HepG2 (cell line): ENCODE results near the gene SERPIND1. TPM values are rescaled to one million over a fixed set of nuclear protein-coding genes. Genes with fewer than 3 reads are reported as not detected.

Experiments used
- FLYWCH1 ChIP-seq: sonication (generic); formaldehyde crosslinking; IDR thresholded peaks from 2 replicates; pipeline ENCODE4 v1.8.1; 2023; ENCODE audit warnings: mild to moderate bottlenecking, missing genetic modification reagents
- HES4 ChIP-seq: sonication (generic); formaldehyde crosslinking; IDR thresholded peaks from 2 replicates; pipeline ENCODE4 v1.9.0; 2021; ENCODE audit warnings: mild to moderate bottlenecking, missing genetic modification reagents, borderline replicate concordance
- IKZF1 ChIP-seq: fragments of 450-650 bp; IDR thresholded peaks from 2 replicates; pipeline ENCODE4 v1.7.1; 2016
- IKZF5 ChIP-seq: IDR thresholded peaks from 2 replicates; pipeline ENCODE4 v1.6.1; 2018; ENCODE audit warnings: missing genetic modification reagents, mild to moderate bottlenecking, missing compliant biosample characterization
- MIXL1 ChIP-seq: IDR thresholded peaks from 2 replicates; pipeline ENCODE4 v1.6.1; 2016
- MTA3 ChIP-seq: sonication (generic); formaldehyde crosslinking; IDR thresholded peaks from 2 replicates; pipeline ENCODE4 v1.4.0; 2020; ENCODE audit warnings: missing genetic modification reagents
- NFIC ChIP-seq: IDR thresholded peaks from 2 replicates; pipeline ENCODE4 v1.6.1; 2012; ENCODE audit warnings: mild to moderate bottlenecking, low read length, inconsistent platforms
- POLR2A ChIP-seq, 2 experiments: IDR thresholded peaks; 2 replicates each; pipeline ENCODE4 v1.6.1; 2011; ENCODE audit warnings: low read depth in 2 of 2, low read length in 2 of 2, mild to moderate bottlenecking in 1 of 2, moderate library complexity in 1 of 2; ENCODE audit not compliant: insufficient read depth in 1 of 2
- PRDM10 ChIP-seq: sonication (generic); formaldehyde crosslinking; IDR thresholded peaks from 2 replicates; pipeline ENCODE4 v1.4.0; 2020; ENCODE audit warnings: low read depth, missing genetic modification reagents
- RBFOX2 ChIP-seq: fragments of 200-400 bp; formaldehyde crosslinking; IDR thresholded peaks from 2 replicates; pipeline ENCODE4 v1.6.1; 2017; ENCODE audit warnings: low read depth, mild to moderate bottlenecking, low read length
- RORA ChIP-seq: sonication (generic); formaldehyde crosslinking; IDR thresholded peaks from 2 replicates; pipeline ENCODE4 v1.5.0; 2020; ENCODE audit warnings: mild to moderate bottlenecking, missing genetic modification reagents, moderate library complexity
- STAT6 ChIP-seq: sonication (generic); formaldehyde crosslinking; IDR thresholded peaks from 2 replicates; pipeline ENCODE4 v1.4.0; 2020; ENCODE audit warnings: missing genetic modification reagents, mild to moderate bottlenecking, borderline replicate concordance
- TBL1XR1 ChIP-seq: fragments of 150-350 bp; IDR thresholded peaks from 2 replicates; pipeline ENCODE4 v1.6.1; 2014; ENCODE audit warnings: borderline replicate concordance, low read length; ENCODE audit not compliant: partially characterized antibody
- UBTF ChIP-seq: sonication (generic); formaldehyde crosslinking; IDR thresholded peaks from 2 replicates; pipeline ENCODE4 v1.4.0; 2020; ENCODE audit warnings: mild to moderate bottlenecking, missing genetic modification reagents
- ZFP82 ChIP-seq: sonication (generic); formaldehyde crosslinking; IDR thresholded peaks from 2 replicates; pipeline ENCODE4 v1.5.1; 2020; ENCODE audit warnings: mild to moderate bottlenecking, missing genetic modification reagents, borderline replicate concordance
- ZNF225 ChIP-seq: sonication (generic); formaldehyde crosslinking; IDR thresholded peaks from 2 replicates; pipeline ENCODE4 v1.4.0; 2020; ENCODE audit warnings: mild to moderate bottlenecking, missing genetic modification reagents
- ZNF292 ChIP-seq: sonication (generic); formaldehyde crosslinking; IDR thresholded peaks from 2 replicates; pipeline ENCODE4 v1.8.1; 2022; ENCODE audit warnings: mild to moderate bottlenecking, low read depth, missing genetic modification reagents, borderline replicate concordance
- ZNF446 ChIP-seq: sonication (generic); formaldehyde crosslinking; IDR thresholded peaks from 2 replicates; pipeline ENCODE4 v1.5.0; 2020; ENCODE audit warnings: mild to moderate bottlenecking, missing genetic modification reagents
- ZNF672 ChIP-seq: sonication (generic); formaldehyde crosslinking; IDR thresholded peaks from 2 replicates; pipeline ENCODE4 v1.8.1; 2022; ENCODE audit warnings: missing genetic modification reagents
- ZNF713 ChIP-seq: sonication (generic); formaldehyde crosslinking; IDR thresholded peaks from 2 replicates; pipeline ENCODE4 v1.4.0; 2020; ENCODE audit warnings: mild to moderate bottlenecking, missing genetic modification reagents
- polyA plus RNA-seq, 8 experiments: library from polyadenylated mRNA; depleted of rRNA in 3 of 8; stranded (reverse) in 7 of 8; unstranded in 1 of 8; fragments of >200 nt; fragmentation: Illumina TruSeq in 4 of 8; extraction: Trizol in 4 of 8; gene quantifications; 2 replicates each; pipeline versions ENCODE4 v1.2.1 to v1.2.3, GENCODE V29; 2011 to 2016; ENCODE audit warnings: low read depth in 4 of 8, missing spikeins in 1 of 8, mixed read lengths in 1 of 8; ENCODE audit not compliant: insufficient read depth in 1 of 8
- total RNA-seq, 5 experiments: library from RNA; depleted of rRNA; stranded (reverse); fragments of >200 nt; fragmentation: Illumina TruSeq; extraction: Trizol; gene quantifications; 2 replicates each; pipeline ENCODE4 v1.2.3, GENCODE V29; 2016; ENCODE audit warnings: low read depth in 1 of 5

Gene SERPIND1
- total and polyA plus RNA-seq, 2 of the 13 experiments (the other 11 are each of a cell fraction or from before 2014, with no cell fraction given) = 111 to 350 TPM

GRCh38 chr22:20771918-20772625 is 1.8 kb upstream of the SERPIND1 start (continued):
- TF ChIP-seq MIXL1 (CRISPR knock-in tag) (no peak), ZNF713 (CRISPR knock-in tag) (no peak), FLYWCH1 (no peak), NFIC (no peak), IKZF5 (peak; percentile 31; the same call in 1 of the 2 replicates), ZNF446 (no peak), RORA (CRISPR knock-in tag) (no peak), UBTF (CRISPR knock-in tag) (0 out of 2 replicates have a peak, but pooled peaks have one; percentile 30), HES4 (no peak), ZNF672 (CRISPR knock-in tag) (no peak), RBFOX2 (peak; percentile 30; the same call in 1 of the 2 replicates), TBL1XR1 (no peak), MTA3 (no peak), ZFP82 (CRISPR knock-in tag) (no peak), PRDM10 (CRISPR knock-in tag) (no peak), IKZF1 (no peak), ZNF225 (no peak), ZNF292 (CRISPR knock-in tag) (peak; percentile 87; the same call in 1 of the 2 replicates), STAT6 (CRISPR knock-in tag) (no peak), POLR2A (IDR thresholded peaks at IDR 0.05; ENCODE audit: insufficient read depth in 1 of 2, low read depth in 2 of 2, low read length in 2 of 2) (no peak)
